Stimulated activated CD4-positive, alpha-beta T cell treated with anti-CD3 and anti-CD28 coated beads, Interleukin-4, amount 100 ng/mL, for 24 hours (primary cell): ENCODE measurements around the gene PRRC2B.

Experiments used
- DNase-seq: peaks from one replicate; pipeline ENCODE4 v3.0.0-alpha.2; 2020

PRRC2B gene

DNA sequence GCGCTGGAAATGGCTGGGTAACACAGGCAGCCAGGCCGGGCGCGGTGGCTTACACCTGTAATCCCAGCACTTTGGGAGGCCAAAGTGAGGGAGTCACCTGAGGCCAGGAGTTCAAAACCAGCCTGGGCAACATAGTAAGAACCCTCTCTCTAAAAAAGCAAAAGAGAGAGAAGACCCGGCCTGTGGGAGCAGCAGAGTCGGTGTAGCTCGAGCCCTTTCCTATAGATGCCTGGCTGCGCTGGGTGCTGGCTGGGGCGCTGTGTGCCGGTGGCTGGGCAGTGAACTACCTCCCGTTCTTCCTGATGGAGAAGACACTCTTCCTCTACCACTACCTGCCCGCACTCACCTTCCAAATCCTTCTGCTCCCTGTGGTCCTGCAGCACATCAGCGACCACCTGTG lies 127.9 kb downstream of the PRRC2B start:
- no peak for DNase-seq

GRCh38 chr9:131522257-131523085 lies 128.6 kb downstream of the PRRC2B start:
- DNase-seq = no peak

DNA sequence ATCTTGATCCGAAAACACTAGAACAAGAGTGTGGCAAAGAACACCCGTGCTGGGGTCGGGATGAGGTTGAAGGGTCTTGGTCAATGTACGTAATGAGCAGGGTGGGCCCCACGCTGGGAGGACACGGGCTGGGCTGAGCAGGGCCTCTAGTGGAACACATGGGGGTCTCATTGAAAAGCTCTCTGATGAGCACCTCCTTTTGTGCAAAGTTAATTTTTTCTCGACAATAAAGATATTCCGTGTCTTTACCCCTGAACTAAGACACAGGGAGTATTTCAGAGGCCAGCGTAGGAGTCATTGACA lies 129.2 kb downstream of the PRRC2B start:
- no peak for DNase-seq

- no peak for DNase-seq
Observed at GRCh38 chr9:131523451-131524435, 129.9 kb downstream of the PRRC2B start.

- no peak for DNase-seq
Observed at GRCh38 chr9:131524665-131525315, 130.9 kb downstream of the PRRC2B start.

- DNase-seq = no peak
Observed at GRCh38 chr9:131525643-131526565, 132.0 kb downstream of the PRRC2B start.

DNA sequence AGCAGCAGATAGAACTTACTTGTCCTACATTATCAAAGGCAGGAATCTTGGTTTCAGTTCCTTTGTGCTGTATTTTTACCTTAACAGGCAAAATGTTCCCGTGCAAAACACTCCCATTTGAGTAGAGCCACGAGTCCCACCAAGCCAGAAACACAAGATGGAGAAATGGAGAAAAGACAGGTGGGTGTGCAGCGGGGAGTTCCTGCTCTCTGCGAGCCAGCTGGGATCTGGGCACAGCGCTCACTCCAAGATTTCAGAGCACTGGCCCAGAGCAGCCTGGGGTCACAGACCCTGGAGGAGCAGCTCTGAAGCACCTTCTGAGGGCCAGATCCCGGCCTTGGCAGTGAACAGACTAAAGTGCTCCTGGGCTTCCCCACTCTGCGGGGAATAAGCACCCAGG lies 134.3 kb downstream of the PRRC2B start:
- no peak for DNase-seq

DNA sequence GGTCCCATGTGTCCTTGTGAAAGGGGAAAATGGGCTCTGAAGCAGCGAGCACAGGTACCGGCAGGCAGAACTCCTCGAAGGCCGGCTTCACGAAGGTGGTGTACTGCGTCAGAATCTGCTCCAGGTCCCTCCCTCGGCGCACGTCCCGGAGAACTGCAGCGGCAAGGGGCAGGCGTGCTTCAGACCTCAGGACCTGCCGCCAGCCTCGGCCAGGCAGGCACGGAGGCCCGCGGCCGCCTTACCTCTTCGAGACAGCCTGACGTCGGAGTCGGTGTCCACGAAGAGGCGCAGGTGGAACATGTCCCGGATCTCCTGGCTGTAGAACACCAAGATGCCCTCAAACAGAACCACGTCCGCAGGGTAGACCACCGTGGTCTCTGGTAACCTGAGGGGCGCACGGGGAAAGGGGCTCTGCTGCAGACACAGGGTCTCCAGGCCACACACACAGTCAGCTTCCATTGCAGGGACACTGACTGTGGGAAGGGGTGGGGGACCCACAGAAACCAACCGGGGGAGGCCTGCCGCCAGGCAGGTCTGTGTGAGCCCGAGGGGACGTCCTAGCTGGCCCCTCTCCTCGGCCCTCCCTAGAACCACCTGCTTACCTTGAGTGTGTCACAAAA lies 135.1 kb downstream of the PRRC2B start:
- no peak for DNase-seq

- no peak for DNase-seq
Observed at GRCh38 chr9:131529597-131530545, 136.0 kb downstream of the PRRC2B start.

DNA sequence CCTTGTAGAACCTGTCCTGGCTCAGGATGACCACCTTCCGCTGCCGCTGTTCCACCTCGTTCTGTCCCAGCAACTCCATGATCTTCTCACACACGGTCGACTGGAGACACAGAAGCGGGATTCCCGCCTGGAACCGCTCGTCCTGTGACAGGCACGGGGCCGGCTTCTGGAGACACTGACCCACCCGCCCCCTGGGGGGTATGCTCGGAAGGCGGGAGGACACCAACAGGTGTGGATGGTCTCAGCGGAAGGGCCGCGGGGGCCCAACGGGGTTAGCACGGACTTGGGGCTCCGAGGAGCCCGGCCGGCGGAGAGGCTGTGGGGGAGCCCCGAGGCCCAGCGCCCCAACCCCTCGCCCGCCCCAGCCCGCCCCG lies 136.6 kb downstream of the PRRC2B start:
- DNase-seq = no peak

- DNase-seq = peak; percentile 76
Observed at GRCh38 chr9:131530920-131531832, 137.3 kb downstream of the PRRC2B start, which contains the start of gene UCK1. Gene UCK1, minus strand, starts transcription at chr9:131531263. Its CDS starts 89 bp downstream, at chr9:131531174.

- DNase-seq = no peak
Observed at GRCh38 chr9:131534721-131535237, 140.9 kb downstream of the PRRC2B start.

GRCh38 chr9:131537946-131538345 lies 144.1 kb downstream of the PRRC2B start:
- DNase-seq = no peak

DNA sequence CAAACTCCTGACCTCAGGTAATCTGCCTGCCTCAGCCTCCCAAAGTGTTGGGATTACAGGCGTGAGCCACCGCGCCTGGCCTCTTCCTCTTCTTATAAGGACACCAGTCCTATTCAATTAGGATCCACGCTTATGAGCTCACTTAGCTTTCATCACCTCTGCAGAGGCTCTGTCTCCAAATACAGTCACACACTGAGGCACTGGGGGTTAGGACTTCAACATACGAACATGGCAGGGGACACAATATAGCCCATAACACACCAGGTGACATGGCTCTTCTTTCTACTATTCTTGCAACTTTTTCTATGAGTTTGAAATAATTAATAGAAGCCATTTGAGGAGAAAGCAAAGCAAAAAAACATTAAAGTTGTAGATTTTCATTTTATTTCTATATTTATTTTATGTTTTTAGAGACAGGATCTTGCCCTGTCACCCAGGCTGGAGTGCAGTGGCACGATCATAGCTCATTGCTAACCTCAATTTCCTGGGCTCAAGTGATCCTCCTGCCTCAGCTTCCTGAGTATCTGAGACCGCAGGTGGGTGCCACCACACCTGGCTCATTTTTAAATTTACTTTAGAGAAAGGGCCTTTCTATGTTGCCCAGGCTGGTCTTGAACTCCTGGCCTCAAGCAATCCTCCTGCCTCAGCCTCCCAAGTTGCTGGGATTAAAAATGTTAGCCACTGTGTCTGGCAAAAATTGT lies 145.5 kb downstream of the PRRC2B start:
- DNase-seq = no peak

DNA sequence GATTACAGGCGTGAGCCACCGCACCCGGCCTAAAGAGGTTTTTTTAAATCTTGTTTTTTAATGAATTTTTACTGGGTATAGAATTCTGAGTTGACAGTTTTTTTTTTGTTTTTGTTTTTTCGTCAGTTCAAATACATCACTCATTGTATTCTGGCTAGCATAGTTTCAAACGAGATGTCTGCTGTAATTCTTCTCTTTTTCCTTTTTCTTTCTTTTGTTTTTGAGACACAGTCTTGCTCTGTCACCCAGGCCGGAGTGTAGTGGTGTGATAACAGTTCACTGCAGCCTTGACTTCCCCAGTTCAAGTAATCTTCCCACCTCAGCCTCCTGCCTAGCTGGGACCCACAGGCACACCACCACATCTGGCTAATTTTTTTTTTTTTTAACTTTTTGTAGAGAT lies 149.3 kb downstream of the PRRC2B start:
- no peak for DNase-seq

GRCh38 chr9:131545003-131545785 lies 151.3 kb downstream of the PRRC2B start, which contains the start of gene PRRT1B:
Gene PRRT1B, plus strand, starts transcription at chr9:131545523. Its CDS starts 93 bp downstream, at chr9:131545616.
- no peak for DNase-seq

- no peak for DNase-seq
Observed at GRCh38 chr9:131545786-131546335, 152.0 kb downstream of the PRRC2B start.
